GM12878 (cell line): ENCODE results near the gene CYREN. TPM values are rescaled to one million over a fixed set of nuclear protein-coding genes. Genes with fewer than 3 reads are reported as not detected.

Experiments used
- CBFB ChIP-seq: IDR thresholded peaks from 2 replicates; pipeline ENCODE4 v1.6.1; 2016; ENCODE audit warnings: antibody characterized with exemption, low read depth
- CHD4 ChIP-seq: fragments of 200-600 bp; sonication (generic); IDR thresholded peaks from 2 replicates; pipeline ENCODE4 v1.6.1; 2016; ENCODE audit warnings: mild to moderate bottlenecking
- CREB1 ChIP-seq: IDR thresholded peaks from 2 replicates; pipeline ENCODE4 v1.6.1; 2012; ENCODE audit warnings: low read depth, mild to moderate bottlenecking, inconsistent platforms
- EED ChIP-seq: sonication (generic); IDR thresholded peaks from 2 replicates; pipeline ENCODE4 v1.6.1; 2016; ENCODE audit warnings: antibody characterized with exemption, low read depth
- EZH2 ChIP-seq: IDR thresholded peaks from 2 replicates; pipeline ENCODE4 v1.6.1; 2012; ENCODE audit warnings: low read depth, mild to moderate bottlenecking, control low read depth, inconsistent platforms, low read length, borderline replicate concordance; ENCODE audit not compliant: control insufficient read depth
- HDGF ChIP-seq: fragments of 450-650 bp; IDR thresholded peaks from 2 replicates; pipeline ENCODE4 v1.6.1; 2016; ENCODE audit warnings: antibody characterized with exemption
- JUND ChIP-seq: IDR thresholded peaks from 2 replicates; pipeline ENCODE4 v1.6.1; 2012; ENCODE audit warnings: low read depth, mild to moderate bottlenecking, low read length, improper control_type of control experiment, moderate library complexity
- KLF5 ChIP-seq: fragments of 450-650 bp; IDR thresholded peaks from 2 replicates; pipeline ENCODE4 v1.6.1; 2014; ENCODE audit warnings: mild to moderate bottlenecking; ENCODE audit not compliant: partially characterized antibody
- MTA2 ChIP-seq: fragments of 450-650 bp; IDR thresholded peaks from 2 replicates; pipeline ENCODE4 v1.6.1; 2016; ENCODE audit warnings: low read depth, mild to moderate bottlenecking, moderate library complexity
- MTA3 ChIP-seq: IDR thresholded peaks from 2 replicates; pipeline ENCODE4 v1.6.1; 2012; ENCODE audit warnings: low read length, inconsistent platforms, borderline replicate concordance
- POLR2AphosphoS5 ChIP-seq: IDR thresholded peaks from 2 replicates; pipeline ENCODE4 v1.6.1; 2011; ENCODE audit warnings: mild to moderate bottlenecking, low read length, inconsistent platforms
- SIN3A ChIP-seq: IDR thresholded peaks from 2 replicates; pipeline ENCODE4 v1.6.1; 2012; ENCODE audit warnings: low read depth, low read length, improper control_type of control experiment
- SP1 ChIP-seq: IDR thresholded peaks from one replicate; pipeline ENCODE4 v1.6.1; 2011; ENCODE audit warnings: low read depth, low read length
- STAT1 ChIP-seq: fragments of 450-650 bp; conservative IDR thresholded peaks from 2 replicates; pipeline ENCODE4 v1.6.1; 2014; ENCODE audit warnings: antibody characterized with exemption, mild to moderate bottlenecking
- STAT3 ChIP-seq: IDR thresholded peaks from 2 replicates; pipeline ENCODE4 v1.6.1; 2011; ENCODE audit warnings: low read depth, low read length, improper control_type of control experiment
- SUZ12 ChIP-seq: fragments of 200-600 bp; sonication (generic); IDR thresholded peaks from one replicate; pipeline ENCODE4 v1.6.1; 2018; ENCODE audit warnings: antibody characterized with exemption, mild to moderate bottlenecking; ENCODE audit not compliant: unreplicated experiment
- YBX1 ChIP-seq: fragments of 450-650 bp; IDR thresholded peaks from 2 replicates; pipeline ENCODE4 v1.6.1; 2016; ENCODE audit warnings: antibody characterized with exemption
- YY1 ChIP-seq: IDR thresholded peaks from 2 replicates; pipeline ENCODE4 v1.6.1; 2011; ENCODE audit warnings: low read depth, mild to moderate bottlenecking, low read length
- ZBTB11 ChIP-seq: fragments of 450-650 bp; formaldehyde crosslinking; IDR thresholded peaks from 2 replicates; pipeline ENCODE4 v1.5.0; 2022; ENCODE audit warnings: mild to moderate bottlenecking, missing genetic modification characterization
- ZBTB4 ChIP-seq: fragments of 450-650 bp; formaldehyde crosslinking; IDR thresholded peaks from 2 replicates; pipeline ENCODE4 v1.4.0; 2022; ENCODE audit warnings: mild to moderate bottlenecking, moderate library complexity
- ZNF592 ChIP-seq: fragments of 450-650 bp; IDR thresholded peaks from 2 replicates; pipeline ENCODE4 v1.6.1; 2017; ENCODE audit warnings: mild to moderate bottlenecking, moderate library complexity
- polyA plus RNA-seq, 11 experiments: library from polyadenylated mRNA; depleted of rRNA in 4 of 11; unstranded in 6 of 11; stranded (reverse) in 5 of 11; fragments of >200 nt; fragmentation: Nextera tagmentation in 4 of 11; fragmentation: Illumina TruSeq in 1 of 11; extraction: Ambion mirVana in 4 of 11; extraction: Trizol in 1 of 11; gene quantifications; 1 replicate in 1 of 11; 2 replicates in 10 of 11; pipeline versions ENCODE4 v1.2.1 to v1.2.3, GENCODE V29; 2011 to 2016; ENCODE audit warnings: inconsistent platforms in 2 of 11, missing spikeins in 2 of 11, low read depth in 1 of 11
- total RNA-seq, 4 experiments: library from RNA; depleted of rRNA in 3 of 4; stranded (reverse); fragments of >200 nt in 3 of 4; fragmentation: Illumina TruSeq in 1 of 4; extraction: Trizol in 1 of 4; gene quantifications; 2 replicates each; pipeline versions ENCODE4 v1.2.1 to v1.2.3, GENCODE V29; 2013 to 2021

Gene CYREN
- total and polyA plus RNA-seq, 10 of the 15 experiments (the other 5 are each of a cell fraction or from before 2014, with no cell fraction given), result 8.7 to 64.3 (median 55.7) TPM

GRCh38 chr7:135169141-135169963, 1.2 kb downstream of the CYREN start (continued):
- no peak for TF ChIP-seq ZBTB11
- TF ChIP-seq MTA2, result no peak; the same call in 1 of the 2 replicates
- TF ChIP-seq YY1, result peak; percentile 82
- no peak for TF ChIP-seq ZNF592
- TF ChIP-seq EED, result peak; percentile 24; the same call in 1 of the 2 replicates
- TF ChIP-seq EZH2, result no peak
- 0 out of 2 replicates have a peak, but pooled peaks have one; percentile 28 for TF ChIP-seq ZBTB4 (CRISPR knock-in tag)
- no peak for TF ChIP-seq JUND
- 0 out of 2 replicates have a peak, but pooled peaks have one; percentile 27 for TF ChIP-seq STAT1
- peak; percentile 23; the same call in 1 of the 2 replicates for TF ChIP-seq CREB1
- no peak for TF ChIP-seq MTA3
- TF ChIP-seq CHD4, result no peak
- TF ChIP-seq CBFB, result 0 out of 2 replicates have a peak, but pooled peaks have one; percentile 9
- no peak for TF ChIP-seq SIN3A
- TF ChIP-seq HDGF, result no peak
- no peak for TF ChIP-seq STAT3
- TF ChIP-seq SP1, result no peak
- no peak for TF ChIP-seq KLF5
- TF ChIP-seq POLR2AphosphoS5, result peak; percentile 75
- no peak for TF ChIP-seq SUZ12
- TF ChIP-seq YBX1, result no peak
